Neural progenitor cell (in vitro differentiated cells): ENCODE measurements around the gene LGR4.
"Not testable (repeated sequence)": the region's sequence is repeated elsewhere in the genome, so short reads cannot be mapped to it uniquely, and the experiment has no call there.

Experiments used
- EZH2 ChIP-seq: fragments of 200-600 bp; sonication (generic); IDR thresholded peaks from 2 replicates; pipeline ENCODE4 v1.6.1; 2017; ENCODE audit warnings: antibody characterized with exemption, mild to moderate bottlenecking, moderate library complexity
- EZH2phosphoT487 ChIP-seq: fragments of 200-600 bp; sonication (generic); IDR thresholded peaks from 2 replicates; pipeline ENCODE4 v1.6.1; 2017; ENCODE audit warnings: antibody characterized with exemption
- TF ChIP-seq, protein P1 (sequence below): fragments of 200-600 bp; sonication (generic); IDR thresholded peaks from 2 replicates; pipeline ENCODE4 v1.5.1; 2017; ENCODE audit warnings: antibody characterized with exemption, mild to moderate bottlenecking

GRCh38 chr11:27327064-27327463 lies 145.5 kb downstream of the LGR4 start:
- TF ChIP-seq, protein P1, sequence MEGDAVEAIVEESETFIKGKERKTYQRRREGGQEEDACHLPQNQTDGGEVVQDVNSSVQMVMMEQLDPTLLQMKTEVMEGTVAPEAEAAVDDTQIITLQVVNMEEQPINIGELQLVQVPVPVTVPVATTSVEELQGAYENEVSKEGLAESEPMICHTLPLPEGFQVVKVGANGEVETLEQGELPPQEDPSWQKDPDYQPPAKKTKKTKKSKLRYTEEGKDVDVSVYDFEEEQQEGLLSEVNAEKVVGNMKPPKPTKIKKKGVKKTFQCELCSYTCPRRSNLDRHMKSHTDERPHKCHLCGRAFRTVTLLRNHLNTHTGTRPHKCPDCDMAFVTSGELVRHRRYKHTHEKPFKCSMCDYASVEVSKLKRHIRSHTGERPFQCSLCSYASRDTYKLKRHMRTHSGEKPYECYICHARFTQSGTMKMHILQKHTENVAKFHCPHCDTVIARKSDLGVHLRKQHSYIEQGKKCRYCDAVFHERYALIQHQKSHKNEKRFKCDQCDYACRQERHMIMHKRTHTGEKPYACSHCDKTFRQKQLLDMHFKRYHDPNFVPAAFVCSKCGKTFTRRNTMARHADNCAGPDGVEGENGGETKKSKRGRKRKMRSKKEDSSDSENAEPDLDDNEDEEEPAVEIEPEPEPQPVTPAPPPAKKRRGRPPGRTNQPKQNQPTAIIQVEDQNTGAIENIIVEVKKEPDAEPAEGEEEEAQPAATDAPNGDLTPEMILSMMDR, result not testable (repeated sequence)
- not testable (repeated sequence) for TF ChIP-seq EZH2, EZH2phosphoT487
